HS-5 (cell line): ENCODE measurements around the gene RAX.

Experiments used
- DNase-seq: peaks from one replicate; pipeline ENCODE4 v3.0.0-alpha.2; 2012; ENCODE audit warnings: low read depth

Gene RAX

GRCh38 chr18:59239642-59240041 is 33.6 kb downstream of the RAX start:
- DNase-seq, result no peak

GRCh38 chr18:59238385-59238784 is 34.9 kb downstream of the RAX start:
- DNase-seq, result no peak

GRCh38 chr18:59233017-59233410 is 40.2 kb downstream of the RAX start:
- DNase-seq, result peak; percentile 34

GRCh38 chr18:59232309-59233016 is 40.8 kb downstream of the RAX start:
- no peak for DNase-seq

- DNase-seq, result no peak
These were observed 41.4 kb downstream of the RAX start for GRCh38 chr18:59231877-59232276.

GRCh38 chr18:59231114-59231513 is 42.1 kb downstream of the RAX start:
- DNase-seq, result no peak

- DNase-seq, result no peak
These were observed 43.4 kb downstream of the RAX start for GRCh38 chr18:59229701-59230443.

GRCh38 chr18:59229191-59229590 is 44.1 kb downstream of the RAX start:
- DNase-seq, result no peak

- no peak for DNase-seq
These were observed 44.9 kb downstream of the RAX start for GRCh38 chr18:59228351-59228750.

GRCh38 chr18:59222341-59222740 is 50.9 kb downstream of the RAX start:
- no peak for DNase-seq

GRCh38 chr18:59220784-59221765 is 52.2 kb downstream of the RAX start:
- DNase-seq, result no peak

- no peak for DNase-seq
These were observed 53.0 kb downstream of the RAX start for GRCh38 chr18:59220164-59220783.

- no peak for DNase-seq
These were observed 53.5 kb downstream of the RAX start, which contains the start of gene GRP for GRCh38 chr18:59219672-59220163. GRP (plus strand) TSS chr18:59220158; CDS start chr18:59220266, 108 bp downstream.

- no peak for DNase-seq
These were observed 55.2 kb downstream of the RAX start for GRCh38 chr18:59218018-59218417.
